ENCODE measurements around the gene USP25.

DNA sequence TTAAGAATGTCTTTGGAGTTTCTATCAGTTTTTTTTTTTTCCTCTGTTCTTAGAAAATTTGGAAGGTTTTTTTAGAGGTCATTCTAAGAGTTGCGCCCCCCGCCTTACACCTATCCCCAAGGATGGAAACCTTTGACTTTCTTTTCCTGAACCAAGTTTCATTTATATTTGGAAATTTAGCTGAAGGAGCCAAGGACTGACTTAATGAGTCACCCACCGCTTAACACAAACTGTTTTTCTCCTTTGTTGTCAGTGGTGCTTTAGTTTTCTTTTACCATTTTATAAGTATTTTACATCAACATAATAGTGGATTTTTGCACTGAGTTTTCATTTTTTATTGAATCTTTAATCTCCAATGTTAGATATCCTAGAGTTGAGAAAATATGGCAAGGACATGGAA lies 25.3 kb downstream of the USP25 start:
- TF ChIP-seq, protein P1, sequence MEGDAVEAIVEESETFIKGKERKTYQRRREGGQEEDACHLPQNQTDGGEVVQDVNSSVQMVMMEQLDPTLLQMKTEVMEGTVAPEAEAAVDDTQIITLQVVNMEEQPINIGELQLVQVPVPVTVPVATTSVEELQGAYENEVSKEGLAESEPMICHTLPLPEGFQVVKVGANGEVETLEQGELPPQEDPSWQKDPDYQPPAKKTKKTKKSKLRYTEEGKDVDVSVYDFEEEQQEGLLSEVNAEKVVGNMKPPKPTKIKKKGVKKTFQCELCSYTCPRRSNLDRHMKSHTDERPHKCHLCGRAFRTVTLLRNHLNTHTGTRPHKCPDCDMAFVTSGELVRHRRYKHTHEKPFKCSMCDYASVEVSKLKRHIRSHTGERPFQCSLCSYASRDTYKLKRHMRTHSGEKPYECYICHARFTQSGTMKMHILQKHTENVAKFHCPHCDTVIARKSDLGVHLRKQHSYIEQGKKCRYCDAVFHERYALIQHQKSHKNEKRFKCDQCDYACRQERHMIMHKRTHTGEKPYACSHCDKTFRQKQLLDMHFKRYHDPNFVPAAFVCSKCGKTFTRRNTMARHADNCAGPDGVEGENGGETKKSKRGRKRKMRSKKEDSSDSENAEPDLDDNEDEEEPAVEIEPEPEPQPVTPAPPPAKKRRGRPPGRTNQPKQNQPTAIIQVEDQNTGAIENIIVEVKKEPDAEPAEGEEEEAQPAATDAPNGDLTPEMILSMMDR (tag by site-specific recombination; IDR thresholded peaks at IDR 0.05), result no peak
- TF ChIP-seq, protein P2, sequence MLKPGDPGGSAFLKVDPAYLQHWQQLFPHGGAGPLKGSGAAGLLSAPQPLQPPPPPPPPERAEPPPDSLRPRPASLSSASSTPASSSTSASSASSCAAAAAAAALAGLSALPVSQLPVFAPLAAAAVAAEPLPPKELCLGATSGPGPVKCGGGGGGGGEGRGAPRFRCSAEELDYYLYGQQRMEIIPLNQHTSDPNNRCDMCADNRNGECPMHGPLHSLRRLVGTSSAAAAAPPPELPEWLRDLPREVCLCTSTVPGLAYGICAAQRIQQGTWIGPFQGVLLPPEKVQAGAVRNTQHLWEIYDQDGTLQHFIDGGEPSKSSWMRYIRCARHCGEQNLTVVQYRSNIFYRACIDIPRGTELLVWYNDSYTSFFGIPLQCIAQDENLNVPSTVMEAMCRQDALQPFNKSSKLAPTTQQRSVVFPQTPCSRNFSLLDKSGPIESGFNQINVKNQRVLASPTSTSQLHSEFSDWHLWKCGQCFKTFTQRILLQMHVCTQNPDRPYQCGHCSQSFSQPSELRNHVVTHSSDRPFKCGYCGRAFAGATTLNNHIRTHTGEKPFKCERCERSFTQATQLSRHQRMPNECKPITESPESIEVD (tag by site-specific recombination; IDR thresholded peaks at IDR 0.05), result no peak
- no peak for TF ChIP-seq ZNF629 (tag by site-specific recombination; IDR thresholded peaks at IDR 0.05)
- no peak for TF ChIP-seq ZNF146 (tag by site-specific recombination; IDR thresholded peaks at IDR 0.05)
- TF ChIP-seq ZNF768 (tag by site-specific recombination; IDR thresholded peaks at IDR 0.05), result no peak

Data from HEK293 (cell line).